GM21825 (cell line): ENCODE data around the gene MMS22L.

ENCODE experiments used
- ATAC-seq: cut with Tn5 transposase; IDR thresholded peaks from one replicate; pipeline ENCODE4 v1.9.1; 2021; ENCODE audit warnings: mild to moderate bottlenecking, moderate library complexity; ENCODE audit not compliant: unreplicated experiment

The MMS22L gene

DNA sequence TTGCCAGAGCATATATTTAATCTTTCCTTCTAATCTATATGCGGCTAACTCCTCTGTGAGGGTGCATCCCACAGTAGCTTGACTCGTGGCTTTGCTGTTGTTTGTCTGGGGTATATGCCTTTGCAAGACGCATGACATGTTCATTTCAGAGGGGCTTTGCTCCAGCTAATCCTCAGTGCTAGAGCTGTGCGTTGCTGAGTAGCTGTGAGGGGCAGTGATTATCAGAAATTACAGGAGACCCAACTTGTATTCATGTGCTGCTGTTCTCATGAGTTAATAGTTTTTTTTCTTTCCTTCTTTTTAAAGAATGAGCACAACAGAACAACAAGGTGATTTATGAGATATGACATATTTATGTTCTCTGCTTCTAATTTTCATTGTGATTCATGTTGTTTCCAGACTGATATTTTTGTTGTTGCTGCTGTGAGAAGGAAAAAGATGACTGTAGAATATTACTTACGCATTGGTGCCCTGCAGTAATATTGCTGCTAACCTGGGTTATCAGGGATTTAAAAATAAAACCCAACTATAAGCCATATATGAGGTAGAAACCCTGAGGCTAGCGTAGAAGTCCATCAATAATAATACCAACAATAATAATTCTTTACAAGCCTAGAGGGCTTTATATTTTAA lies 190.2 kb downstream of the MMS22L start:
- no peak for ATAC-seq
